RWPE1 (cell line): ENCODE data around the gene KCNN3.

ENCODE experiments used
- CTCF ChIA-PET: fragments of 350-600 bp; sonication (Branson Sonifier 250); formaldehyde crosslinking; extraction: SDS; loops from one replicate; lab custom pipeline; 2021; lab: Yijun Ruan, JAX
- POLR2A ChIA-PET: fragments of 400-600 bp; formaldehyde crosslinking; extraction: SDS; loops from one replicate; lab custom pipeline; 2020; ENCODE audit warnings: antibody characterized with exemption; ENCODE audit not compliant: low non-redundant PET; lab: Yijun Ruan, JAX
- DNase-seq: peaks from one replicate; pipeline ENCODE4 v3.0.0; 2012; ENCODE audit warnings: low spot score
- H3K27ac ChIP-seq: fragments of 450-650 bp; 2 replicates; pipeline ENCODE4 v1.5.1; 2017
- CTCF ChIP-seq: fragments of 450-650 bp; conservative IDR thresholded peaks from 2 replicates; pipeline ENCODE4 v1.5.1; 2017; ENCODE audit warnings: low read depth, mild to moderate bottlenecking

Gene KCNN3

GRCh38 chr1:154838988-154839387 lies 31.1 kb downstream of the KCNN3 start:
- no peak for TF ChIP-seq CTCF
- POLR2A ChIA-PET, result no interaction called here
- no peak overlapping the region for H3K27ac ChIP-seq
- no peak for DNase-seq
- CTCF ChIA-PET, result no interaction called here

- ChIA-PET POLR2A (no interaction called here), CTCF (no interaction called here)
- no peak for TF ChIP-seq CTCF
- no peak for DNase-seq
- no peak overlapping the region for H3K27ac ChIP-seq
Measured at GRCh38 chr1:154838461-154838860, 31.6 kb downstream of the KCNN3 start.

GRCh38 chr1:154837672-154838171 lies 32.4 kb downstream of the KCNN3 start:
- no peak overlapping the region for H3K27ac ChIP-seq
- no peak for TF ChIP-seq CTCF
- ChIA-PET POLR2A (no interaction called here), CTCF (no interaction called here)
- no peak for DNase-seq

- ChIA-PET POLR2A (no interaction called here), CTCF (interaction anchor here (0.9 kb wide), 1 partner anchor 358 kb away, joined by 3 read pairs; no protein-coding TSS in a partner anchor)
- no peak for TF ChIP-seq CTCF
- DNase-seq, result no peak
- H3K27ac ChIP-seq, result no peak overlapping the region
Measured at GRCh38 chr1:154837034-154837671, 32.9 kb downstream of the KCNN3 start.

GRCh38 chr1:154835531-154836324 lies 34.4 kb downstream of the KCNN3 start:
- no peak overlapping the region for H3K27ac ChIP-seq
- no peak for DNase-seq
- TF ChIP-seq CTCF, result no peak
- ChIA-PET CTCF (no interaction called here), POLR2A (no interaction called here)

GRCh38 chr1:154833841-154834240 lies 36.2 kb downstream of the KCNN3 start:
- no peak for DNase-seq
- TF ChIP-seq CTCF, result no peak
- H3K27ac ChIP-seq, result no peak overlapping the region
- ChIA-PET POLR2A (no interaction called here), CTCF (no interaction called here)
